Measurements from ENCODE around the gene TBX15. TPM values are rescaled to one million over a fixed set of nuclear protein-coding genes. Genes with fewer than 3 reads are reported as not detected.

The TBX15 gene
- 0.26 TPM in 1 of 2 replicates, not detected in the other for total RNA-seq

DNA sequence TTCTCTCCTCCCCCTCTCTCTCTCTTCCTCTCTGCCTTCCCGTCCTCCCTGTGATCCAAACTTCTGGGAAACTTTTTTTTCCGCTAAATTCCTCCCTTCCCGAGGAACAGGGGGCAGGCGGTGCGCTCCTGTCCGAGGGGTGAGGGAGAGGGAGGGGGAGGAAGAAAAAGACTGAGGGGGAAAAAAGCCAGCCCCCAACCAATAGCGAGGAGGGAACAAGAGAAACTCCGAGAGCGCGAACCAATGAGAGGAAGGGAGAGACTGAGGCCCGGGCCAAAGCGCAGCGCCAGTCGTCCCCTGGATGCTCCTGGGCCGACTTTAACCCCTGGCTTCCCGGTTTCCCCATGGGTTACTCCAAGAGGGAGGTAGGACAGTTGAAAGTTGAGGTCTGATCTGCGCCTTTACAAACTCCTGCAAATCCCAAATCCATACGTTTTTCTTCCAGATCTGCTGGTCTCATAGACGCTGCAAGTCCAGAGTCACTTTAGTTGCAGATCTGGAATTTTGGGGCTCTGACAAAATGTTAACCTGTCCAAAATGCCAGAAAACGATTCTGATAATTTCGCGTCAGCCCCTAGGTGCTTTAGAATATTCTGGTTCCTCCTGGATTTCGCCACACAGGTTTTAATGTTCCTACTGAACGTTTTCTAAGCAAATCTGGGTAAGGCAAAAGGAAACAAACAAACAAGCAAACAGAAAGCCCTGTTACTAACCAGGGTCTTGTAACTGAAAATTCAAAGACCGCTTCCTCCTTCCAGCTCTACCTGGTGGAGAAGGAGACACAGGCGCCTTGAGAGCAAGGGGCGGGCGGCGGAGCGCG is at the start of gene TBX15:
Gene TBX15 (minus strand): TSS at position 158 of the 820 bp plus-strand sequence. CDS start 548 bp downstream, outside the sequence.

Other genes starting within 250 kb of the TBX15 start
- gene WARS2, start 152.3 kb upstream of the TBX15 start, total RNA-seq: 14.7 and 19.4 TPM in 2 replicates